Stimulated activated CD4-positive, alpha-beta T cell treated with anti-CD3 and anti-CD28 coated beads, Interleukin-15, amount 100 ng/mL, for 48 hours (primary cell): ENCODE measurements around the gene F7.
"Not testable (repeated sequence)": the region's sequence is repeated elsewhere in the genome, so short reads cannot be mapped to it uniquely, and the experiment has no call there.

Source experiments
- DNase-seq, 2 donors: peaks; one replicate each; pipeline ENCODE4 v3.0.0-alpha.2; 2020; ENCODE audit warnings: low read depth in 2 of 2

The F7 gene

DNA sequence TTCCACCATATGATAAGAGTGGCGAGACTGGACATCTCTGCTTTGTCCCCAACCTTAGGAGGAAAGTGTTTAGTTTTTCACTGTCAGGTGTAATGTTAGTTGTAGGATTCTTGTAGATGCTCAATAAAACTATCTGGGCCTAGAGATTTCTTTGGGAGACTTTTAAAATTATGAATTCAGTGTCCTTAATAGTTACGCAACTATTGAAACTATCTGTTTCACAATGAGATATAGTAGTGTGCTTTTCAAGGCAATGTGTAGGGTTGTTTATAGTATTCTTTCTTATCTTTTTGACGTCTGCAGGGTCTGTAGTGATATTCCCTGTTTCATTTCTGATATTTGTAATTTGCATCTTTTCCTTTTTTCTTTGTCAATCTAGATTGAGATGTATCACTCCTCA, 33.2 kb upstream of the F7 start:
- DNase-seq, result no peak

DNA sequence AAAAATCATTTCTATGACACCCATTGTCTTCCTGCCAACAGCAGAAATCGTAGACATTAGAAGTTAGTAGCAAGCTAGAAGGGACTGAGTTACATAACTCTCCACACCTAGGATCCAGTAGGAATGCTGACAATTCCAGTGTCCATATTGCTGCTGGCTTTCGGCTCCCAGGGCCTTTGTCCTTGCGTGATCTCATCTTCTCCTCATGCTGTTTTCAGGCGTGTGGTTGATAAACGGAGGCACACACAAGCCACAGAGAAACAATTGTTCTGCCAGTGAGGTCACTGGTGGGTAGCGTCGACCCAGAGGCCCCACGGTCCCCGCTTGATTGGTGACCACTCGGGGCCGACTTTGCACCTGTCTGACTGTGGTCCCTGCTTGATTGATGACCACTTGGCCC, 31.6 kb upstream of the F7 start:
- DNase-seq, result no peak

DNA sequence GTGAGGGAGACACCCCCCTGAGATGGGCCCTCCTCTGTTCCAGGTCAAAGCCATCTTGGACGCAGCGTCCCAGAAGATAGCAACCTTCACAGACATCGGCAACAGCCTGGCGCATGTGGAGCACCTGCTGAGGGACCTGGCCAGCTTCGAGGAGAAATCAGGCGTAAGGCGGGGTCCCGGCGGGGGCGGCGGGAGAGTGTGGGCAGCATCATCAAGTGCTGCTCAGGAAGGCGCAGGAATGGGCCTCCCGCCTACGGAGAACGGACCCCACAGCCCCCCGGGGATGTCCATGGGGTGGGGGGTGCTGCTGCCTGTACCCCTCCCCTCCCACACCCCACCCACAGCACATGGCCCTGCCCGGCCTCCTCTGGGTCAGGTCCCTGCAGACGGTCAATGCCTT, 31.2 kb upstream of the F7 start:
- DNase-seq, result no peak

- DNase-seq, result no peak
These were observed 30.7 kb upstream of the F7 start for GRCh38 chr13:113074876-113075275.

DNA sequence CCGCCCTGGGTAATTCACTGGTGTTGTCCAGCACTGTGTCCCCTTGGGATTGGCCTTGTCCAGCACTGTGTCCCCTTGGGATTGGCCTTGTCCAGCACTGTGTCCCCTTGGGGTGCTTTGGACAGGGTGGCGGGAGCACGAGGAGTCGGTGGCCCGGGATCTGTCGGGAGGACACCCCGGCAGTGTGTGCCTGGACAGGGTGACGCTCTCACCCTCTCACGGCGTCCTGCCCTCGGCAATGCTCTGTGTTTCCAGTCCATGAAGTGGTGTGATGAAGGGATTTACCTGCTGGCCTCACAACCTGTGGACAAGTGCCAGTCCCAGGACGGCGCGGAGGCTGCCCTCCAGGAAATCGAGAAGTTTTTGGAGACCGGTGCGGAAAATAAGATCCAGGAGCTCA, 29.9 kb upstream of the F7 start:
- no peak for DNase-seq

DNA sequence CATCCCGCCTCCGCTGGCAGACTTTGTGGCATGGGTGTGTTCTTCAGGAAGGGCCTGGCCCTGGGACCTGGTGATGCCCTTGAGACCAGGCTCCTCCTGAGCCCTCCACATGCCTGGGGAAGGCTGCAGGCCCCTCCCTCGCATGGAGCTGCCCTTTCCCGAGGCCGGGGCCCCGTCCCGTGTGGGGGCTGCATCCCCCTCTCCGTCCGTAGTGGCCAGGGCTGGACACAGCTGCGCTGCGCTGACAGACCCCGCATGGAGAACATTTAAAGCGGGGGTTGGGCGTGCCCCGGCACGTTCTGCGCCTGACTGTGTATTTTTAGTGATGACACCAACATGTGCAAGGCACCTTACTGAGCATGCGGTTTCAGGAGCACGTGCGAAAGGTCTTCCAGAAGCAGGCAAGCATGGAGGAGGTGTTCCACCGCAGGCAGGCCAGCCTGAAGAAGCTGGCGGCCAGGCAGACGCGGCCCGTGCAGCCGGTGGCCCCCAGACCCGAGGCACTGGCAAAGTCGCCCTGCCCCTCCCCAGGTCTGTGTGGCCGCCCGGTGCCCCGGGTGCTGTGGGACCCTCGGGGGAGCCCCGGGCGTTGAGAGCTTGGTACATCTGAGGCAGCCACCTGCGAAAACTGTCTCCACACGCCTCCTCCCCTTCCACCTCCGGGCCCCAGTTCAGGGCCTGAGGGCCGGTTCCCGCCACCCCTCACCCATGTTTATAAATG, 28.8 kb upstream of the F7 start:
- DNase-seq, result no peak

- DNase-seq, result no peak
These were observed 28.0 kb upstream of the F7 start for GRCh38 chr13:113077566-113077952.

DNA sequence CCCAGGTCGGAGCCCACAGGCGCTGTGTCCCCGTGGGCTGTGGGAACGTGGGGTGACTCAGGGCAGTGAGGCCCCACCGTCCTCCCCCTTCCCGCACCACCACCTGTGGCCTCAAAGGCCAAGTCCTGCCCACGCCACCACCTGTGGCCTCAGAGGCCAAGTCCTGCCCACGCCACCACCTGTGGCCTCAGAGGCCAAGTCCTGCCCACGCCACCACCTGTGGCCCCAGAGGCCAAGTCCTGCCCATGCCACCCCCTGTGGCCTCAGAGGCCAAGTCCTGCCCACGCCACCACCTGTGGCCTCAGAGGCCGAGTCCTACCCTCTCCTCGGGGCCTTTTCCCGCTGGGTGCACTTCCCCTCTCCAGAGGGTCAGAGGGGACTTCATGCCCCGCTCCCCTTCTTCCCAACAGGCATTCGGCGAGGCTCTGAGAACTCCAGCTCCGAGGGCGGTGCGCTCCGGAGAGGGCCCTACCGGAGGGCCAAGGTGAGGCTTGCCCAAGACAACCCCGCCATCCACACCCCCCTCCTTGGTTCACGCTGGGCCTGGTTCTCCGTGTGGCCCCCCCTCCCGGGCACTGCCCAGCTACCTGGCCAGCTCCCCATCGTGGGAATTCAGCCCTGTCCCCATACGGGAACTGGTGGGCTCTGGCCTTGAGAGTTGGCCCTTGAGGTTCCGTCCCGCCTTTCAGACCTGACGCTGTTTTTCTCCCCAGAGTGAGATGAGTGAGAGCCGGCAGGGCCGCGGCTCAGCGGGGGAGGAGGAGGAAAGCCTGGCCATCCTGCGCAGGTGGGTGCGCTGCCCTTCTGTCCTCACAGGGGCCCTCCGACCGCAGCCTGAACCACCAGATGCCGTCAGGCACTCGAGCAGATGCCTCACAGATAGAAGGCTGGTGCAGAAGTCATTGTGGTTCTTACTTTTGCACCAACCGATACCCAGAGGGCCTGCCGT, 27.4 kb upstream of the F7 start:
- DNase-seq, result no peak

GRCh38 chr13:113078902-113079780, 26.4 kb upstream of the F7 start:
- no peak for DNase-seq

- DNase-seq, result not testable (repeated sequence)
These were observed 25.9 kb upstream of the F7 start for GRCh38 chr13:113079781-113080080.

- DNase-seq, result no peak
These were observed 25.2 kb upstream of the F7 start for GRCh38 chr13:113080361-113080831.

DNA sequence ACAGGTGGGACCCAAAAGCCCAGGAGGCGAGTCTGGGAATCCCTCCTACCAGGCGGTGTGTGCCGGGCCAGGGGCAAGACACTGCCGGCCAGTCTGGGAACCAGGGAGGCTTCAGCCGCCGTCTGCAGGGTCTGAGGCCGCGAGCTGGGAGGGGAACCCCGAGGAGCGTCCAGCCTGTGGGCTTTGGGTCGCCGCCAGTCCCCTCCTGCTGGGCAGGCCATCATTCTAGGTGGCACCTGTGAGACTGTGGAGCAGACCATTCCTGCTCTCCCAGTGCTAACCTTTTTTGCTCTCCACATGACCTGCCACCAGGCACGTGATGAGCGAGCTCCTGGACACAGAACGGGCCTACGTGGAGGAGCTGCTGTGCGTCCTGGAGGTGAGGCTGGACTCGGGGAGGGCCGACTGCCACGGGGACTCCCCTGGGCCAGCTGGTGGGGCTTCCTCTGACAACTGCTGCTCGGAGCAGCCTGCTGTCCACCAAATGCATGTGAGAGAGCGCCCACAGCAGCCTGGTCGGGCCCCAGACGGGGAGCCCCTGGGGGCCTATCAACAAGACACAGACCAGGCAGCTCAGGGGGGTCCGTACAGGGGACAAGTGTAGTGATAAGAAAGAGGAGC, 24.6 kb upstream of the F7 start:
- DNase-seq, result no peak

GRCh38 chr13:113082198-113083021, 23.2 kb upstream of the F7 start:
- DNase-seq, result no peak

GRCh38 chr13:113083022-113083373, 22.6 kb upstream of the F7 start:
- no peak for DNase-seq

GRCh38 chr13:113083402-113084061, 22.1 kb upstream of the F7 start:
- no peak for DNase-seq

DNA sequence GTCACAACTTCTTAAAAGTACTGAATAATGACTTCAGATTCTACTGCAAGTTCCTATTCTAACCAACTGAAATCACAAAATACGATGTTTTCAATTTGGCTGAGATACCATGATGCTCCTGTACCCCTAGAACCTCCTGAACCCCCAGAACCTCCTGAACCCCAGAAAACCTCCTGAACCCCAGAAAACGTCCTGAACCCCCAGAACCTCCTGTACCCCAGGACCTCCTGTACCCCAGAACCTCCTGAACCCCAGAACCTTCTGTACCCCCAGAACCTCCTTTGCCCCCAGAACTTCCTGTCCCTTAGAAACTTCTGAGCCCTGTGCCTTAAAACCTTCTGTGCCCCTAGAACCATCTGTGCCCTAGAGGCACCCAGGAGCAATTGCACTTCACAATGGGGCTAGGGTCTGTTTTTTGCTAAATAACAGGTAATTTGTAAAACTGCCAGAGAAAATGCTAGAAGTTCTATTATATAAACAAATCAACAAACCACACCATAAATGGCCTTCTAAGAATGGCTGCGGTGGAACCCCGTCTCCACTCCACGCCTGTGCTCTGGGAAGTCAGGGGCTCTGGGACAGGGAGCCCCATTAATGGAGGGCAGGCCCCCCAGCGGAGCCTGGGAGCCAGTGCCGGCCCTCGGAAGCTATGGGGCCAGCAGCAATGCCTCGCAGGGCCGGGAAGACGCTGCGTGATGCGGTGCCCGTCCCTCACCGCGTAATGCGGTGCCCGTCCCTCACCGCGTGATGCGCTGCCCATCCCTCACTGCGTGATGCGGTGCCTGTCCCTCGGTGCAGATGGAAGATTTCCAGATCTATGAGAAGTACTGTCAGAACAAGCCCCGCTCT, 21.3 kb upstream of the F7 start:
- no peak for DNase-seq

- DNase-seq, result no peak
These were observed 20.5 kb upstream of the F7 start for GRCh38 chr13:113084943-113085540.

- no peak for DNase-seq
These were observed 19.4 kb upstream of the F7 start for GRCh38 chr13:113086031-113086750.
